Measurements from ENCODE around the gene ADCY4. TPM values are rescaled to one million over a fixed set of nuclear protein-coding genes. Genes with fewer than 3 reads are reported as not detected.

ADCY4 gene
- total RNA-seq, 1 experiment from 2014 or later, result 0.04 TPM

DNA sequence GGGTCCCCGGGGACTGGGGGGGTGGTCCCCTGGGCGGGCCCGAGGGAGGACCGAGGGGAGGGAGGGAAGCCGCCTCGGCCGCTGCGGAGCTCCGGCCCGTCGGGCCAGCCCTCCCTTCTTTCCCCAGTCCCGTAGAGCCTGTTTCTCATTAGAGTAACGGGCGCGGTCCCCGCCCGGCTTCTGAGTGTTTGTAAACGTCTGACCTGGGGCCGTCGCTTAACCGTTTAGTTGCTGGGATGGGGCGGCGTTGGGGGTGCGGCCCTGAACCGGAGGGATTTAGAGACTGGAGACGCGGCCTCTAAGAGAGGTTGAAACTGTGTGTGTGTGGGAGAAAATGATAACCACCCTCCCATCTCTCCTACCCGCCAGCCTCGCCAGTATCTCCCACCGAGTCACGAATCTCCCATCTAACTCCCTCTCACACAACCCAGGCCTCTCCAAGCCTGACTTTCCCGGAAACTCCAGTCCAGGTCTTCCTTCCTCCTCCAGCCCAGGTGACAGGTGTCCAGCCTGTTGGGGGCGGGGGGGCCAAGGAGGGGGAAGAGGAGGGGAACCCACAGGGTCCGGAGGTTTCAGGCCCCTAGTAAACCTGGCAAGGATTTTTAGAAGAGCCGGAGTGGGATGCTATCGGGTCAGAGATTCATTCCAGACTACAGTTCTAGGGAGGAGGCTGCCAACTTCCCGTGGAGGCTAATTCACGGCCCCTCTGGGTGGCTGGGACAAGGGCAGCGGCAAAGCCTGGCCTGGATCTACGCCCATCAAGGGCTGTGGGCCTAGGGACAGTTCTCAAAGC lies 32.0 kb upstream of the ADCY4 start:
- Histone ChIP-seq H3K79me2 (ENCODE audit: low read length) (no peaks in the 10 kb centered on the region), H3K4me2 (ENCODE audit: low read length) (peak overlapping the region; percentile 96), H3K9me3 (ENCODE audit: low read length) (no peaks in the 10 kb centered on the region), H3F3A (ENCODE audit: low read length, unreplicated experiment) (no peaks in the 10 kb centered on the region), H3K9ac (ENCODE audit: low read length) (peak overlapping the region; percentile 65), H3K9me2 (replicated peaks; ENCODE audit: low read length) (no peaks in the 10 kb centered on the region), H3K27ac (ENCODE audit: low read length) (peak overlapping the region; percentile 73), H3K4me1 (ENCODE audit: insufficient read depth, low read length) (peaks cover 24% of the 10 kb centered on the region), H4K20me1 (ENCODE audit: low read length) (no peaks in the 10 kb centered on the region), H3K4me3 (ENCODE audit: low read length) (peak overlapping the region; percentile 63), H2AFZ (ENCODE audit: low read length) (peak overlapping the region; percentile 83), H3K36me3 (ENCODE audit: low read depth, low read length) (no peaks in the 10 kb centered on the region), H3K27me3 (ENCODE audit: low read length) (no peaks in the 10 kb centered on the region)
- CTCF ChIA-PET, result interaction anchor here (1.0 to 2.2 kb wide), 3 partner anchors 45 to 75 kb away, joined by 3 to 51 read pairs (median 3); no protein-coding TSS in a partner anchor
- peak; percentile 66 for ATAC-seq
- no TSS peak for BruUV-seq (replicated peaks)
- DNase-seq, result peak; percentile 95
- TF ChIP-seq, protein P1, sequence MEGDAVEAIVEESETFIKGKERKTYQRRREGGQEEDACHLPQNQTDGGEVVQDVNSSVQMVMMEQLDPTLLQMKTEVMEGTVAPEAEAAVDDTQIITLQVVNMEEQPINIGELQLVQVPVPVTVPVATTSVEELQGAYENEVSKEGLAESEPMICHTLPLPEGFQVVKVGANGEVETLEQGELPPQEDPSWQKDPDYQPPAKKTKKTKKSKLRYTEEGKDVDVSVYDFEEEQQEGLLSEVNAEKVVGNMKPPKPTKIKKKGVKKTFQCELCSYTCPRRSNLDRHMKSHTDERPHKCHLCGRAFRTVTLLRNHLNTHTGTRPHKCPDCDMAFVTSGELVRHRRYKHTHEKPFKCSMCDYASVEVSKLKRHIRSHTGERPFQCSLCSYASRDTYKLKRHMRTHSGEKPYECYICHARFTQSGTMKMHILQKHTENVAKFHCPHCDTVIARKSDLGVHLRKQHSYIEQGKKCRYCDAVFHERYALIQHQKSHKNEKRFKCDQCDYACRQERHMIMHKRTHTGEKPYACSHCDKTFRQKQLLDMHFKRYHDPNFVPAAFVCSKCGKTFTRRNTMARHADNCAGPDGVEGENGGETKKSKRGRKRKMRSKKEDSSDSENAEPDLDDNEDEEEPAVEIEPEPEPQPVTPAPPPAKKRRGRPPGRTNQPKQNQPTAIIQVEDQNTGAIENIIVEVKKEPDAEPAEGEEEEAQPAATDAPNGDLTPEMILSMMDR (conservative IDR thresholded peaks at IDR 0.05; ENCODE audit: low read depth, low read length), result no peak
- intact Hi-C loops (cut with micrococcal nuclease), result loop anchor here (2.0 kb wide), 2 partner anchors 34 to 76 kb away; partner anchors contain the start of gene SDR39U1
- POLR2A ChIA-PET (ENCODE audit: unreplicated experiment), result interaction anchor here (1.0 to 1.3 kb wide), 2 partner anchors 63 to 64 kb away, joined by 7 to 45 read pairs; partner anchors contain the start of genes CBLN3 and KHNYN

DNA sequence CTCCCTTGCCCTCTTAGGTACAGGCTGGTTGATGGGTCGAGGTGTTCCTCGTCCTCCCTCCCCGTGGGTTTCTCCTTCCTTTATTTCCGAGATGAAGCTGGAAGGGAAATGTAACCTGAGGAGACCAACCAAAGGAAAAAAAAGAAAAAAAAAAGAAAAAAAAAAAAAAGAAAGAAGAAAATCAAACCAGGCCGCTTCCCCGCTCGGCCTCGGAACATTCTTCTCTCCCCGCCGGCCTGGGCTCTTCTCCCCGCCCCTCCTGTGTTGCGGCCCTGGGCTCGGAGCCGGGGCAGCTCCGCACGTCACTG lies 31.5 kb upstream of the ADCY4 start:
- no peaks in the 10 kb centered on the region for H3K79me2 ChIP-seq (ENCODE audit: low read length)
- no peak for ATAC-seq
- no peaks in the 10 kb centered on the region for H3F3A ChIP-seq (ENCODE audit: low read length, unreplicated experiment)
- peak overlapping the region; percentile 96 for H3K4me2 ChIP-seq (ENCODE audit: low read length)
- peaks cover 24% of the 10 kb centered on the region for H3K4me1 ChIP-seq (ENCODE audit: insufficient read depth, low read length)
- H2AFZ ChIP-seq (ENCODE audit: low read length), result peak overlapping the region; percentile 83
- H3K9me3 ChIP-seq (ENCODE audit: low read length), result no peaks in the 10 kb centered on the region
- no peaks in the 10 kb centered on the region for H4K20me1 ChIP-seq (ENCODE audit: low read length)
- DNase-seq, result no peak
- peak overlapping the region; percentile 73 for H3K27ac ChIP-seq (ENCODE audit: low read length)
- TSS peak; percentile 69 for BruUV-seq (replicated peaks)
- H3K9me2 ChIP-seq (replicated peaks; ENCODE audit: low read length), result no peaks in the 10 kb centered on the region
- CTCF ChIA-PET, result interaction anchor here (0.6 to 2.2 kb wide), 6 partner anchors 11 to 76 kb away, joined by 3 to 51 read pairs (median 4); no protein-coding TSS in a partner anchor
- peak overlapping the region; percentile 63 for H3K4me3 ChIP-seq (ENCODE audit: low read length)
- intact Hi-C loops (cut with micrococcal nuclease), result loop anchor here (2.0 kb wide), 2 partner anchors 34 to 76 kb away; partner anchors contain the start of gene SDR39U1
- H3K36me3 ChIP-seq (ENCODE audit: low read depth, low read length), result no peaks in the 10 kb centered on the region
- TF ChIP-seq EZH2phosphoT487 (IDR thresholded peaks at IDR 0.05; ENCODE audit: borderline replicate concordance, low read length) (no peak), EZH2 (IDR thresholded peaks at IDR 0.05; ENCODE audit: low read length, unreplicated experiment) (no peak)
- TF ChIP-seq, protein P1 (conservative IDR thresholded peaks at IDR 0.05; ENCODE audit: low read depth, low read length), result no peak
- POLR2A ChIA-PET (ENCODE audit: unreplicated experiment), result interaction anchor here (1.0 to 1.3 kb wide), 2 partner anchors 63 to 65 kb away, joined by 7 to 45 read pairs; partner anchors contain the start of genes CBLN3 and KHNYN
- H3K27me3 ChIP-seq (ENCODE audit: low read length), result no peaks in the 10 kb centered on the region
- H3K9ac ChIP-seq (ENCODE audit: low read length), result peak overlapping the region; percentile 65
